ENCODE measurements around the gene RCE1.

Gene RCE1

GRCh38 chr11:66870616-66871520, 27.6 kb downstream of the RCE1 start:
- no peak for DNase-seq

GRCh38 chr11:66871521-66871901, 28.3 kb downstream of the RCE1 start:
- no peak for DNase-seq

- DNase-seq, result no peak
Measured at GRCh38 chr11:66874232-66874631, 31.0 kb downstream of the RCE1 start.

- DNase-seq, result no peak
Measured at GRCh38 chr11:66875378-66875777, 32.1 kb downstream of the RCE1 start.

GRCh38 chr11:66877588-66878385, 34.5 kb downstream of the RCE1 start:
- DNase-seq, result no peak

- DNase-seq, result no peak
Measured at GRCh38 chr11:66878474-66878873, 35.2 kb downstream of the RCE1 start.

GRCh38 chr11:66879000-66879399, 35.8 kb downstream of the RCE1 start:
- DNase-seq, result no peak

- no peak for DNase-seq
Measured at GRCh38 chr11:66879583-66879982, 36.3 kb downstream of the RCE1 start.

GRCh38 chr11:66879999-66880398, 36.8 kb downstream of the RCE1 start:
- DNase-seq, result no peak

- no peak for DNase-seq
Measured at GRCh38 chr11:66880496-66881450, 37.5 kb downstream of the RCE1 start.

GRCh38 chr11:66881451-66881835, 38.2 kb downstream of the RCE1 start:
- no peak for DNase-seq

GRCh38 chr11:66881927-66882452, 38.7 kb downstream of the RCE1 start:
- no peak for DNase-seq

- no peak for DNase-seq
Measured at GRCh38 chr11:66882561-66883015, 39.3 kb downstream of the RCE1 start.

GRCh38 chr11:66883016-66883965, 40.0 kb downstream of the RCE1 start:
- DNase-seq, result no peak

GRCh38 chr11:66884443-66884842, 41.2 kb downstream of the RCE1 start:
- DNase-seq, result no peak

GRCh38 chr11:66885469-66885868, 42.2 kb downstream of the RCE1 start:
- no peak for DNase-seq

- DNase-seq, result no peak
Measured at GRCh38 chr11:66885950-66886440, 42.8 kb downstream of the RCE1 start.

- no peak for DNase-seq
Measured at GRCh38 chr11:66886671-66887221, 43.5 kb downstream of the RCE1 start.

GRCh38 chr11:66887526-66887925, 44.3 kb downstream of the RCE1 start:
- no peak for DNase-seq

GRCh38 chr11:66888282-66888681, 45.0 kb downstream of the RCE1 start:
- no peak for DNase-seq

GRCh38 chr11:66889960-66890359, 46.7 kb downstream of the RCE1 start:
- no peak for DNase-seq
